EL (cell line): ENCODE results near the gene ACADM.
A peak's percentile ranks its signal among the peaks of the same experiment; 100 is the strongest.
"Not testable (repeated sequence)": the region's sequence is repeated elsewhere in the genome, so short reads cannot be mapped to it uniquely, and the experiment has no call there.

ENCODE experiments used
- DNase-seq: peaks from one replicate; pipeline ENCODE4 v3.0.0-alpha.2; 2016

ACADM gene

DNA sequence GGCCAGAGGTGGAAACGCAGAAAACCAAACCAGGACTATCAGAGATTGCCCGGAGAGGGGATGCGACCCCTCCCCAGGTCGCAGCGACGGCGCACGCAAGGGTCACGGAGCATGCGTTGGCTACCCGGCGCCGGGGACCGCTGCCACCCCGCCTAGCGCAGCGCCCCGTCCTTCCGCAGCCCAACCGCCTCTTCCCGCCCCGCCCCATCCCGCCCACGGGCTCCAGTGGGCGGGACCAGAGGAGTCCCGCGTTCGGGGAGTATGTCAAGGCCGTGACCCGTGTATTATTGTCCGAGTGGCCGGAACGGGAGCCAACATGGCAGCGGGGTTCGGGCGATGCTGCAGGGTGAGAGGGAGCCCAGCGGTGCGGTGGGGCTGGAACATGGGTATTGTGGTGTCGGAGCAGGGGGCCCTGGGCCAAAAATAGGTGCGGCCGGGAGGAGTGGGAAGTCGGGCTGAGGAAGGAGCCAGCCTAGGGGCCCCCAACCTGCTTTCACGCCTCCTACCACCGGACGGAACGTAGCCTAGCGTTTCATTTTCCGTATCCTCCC is at the start of gene ACADM:
TSS of gene ACADM (plus strand) at position 238 of the 551 bp plus-strand sequence. CDS start at position 317, 79 bp downstream.
- DNase-seq, result peak; percentile 92

DNA sequence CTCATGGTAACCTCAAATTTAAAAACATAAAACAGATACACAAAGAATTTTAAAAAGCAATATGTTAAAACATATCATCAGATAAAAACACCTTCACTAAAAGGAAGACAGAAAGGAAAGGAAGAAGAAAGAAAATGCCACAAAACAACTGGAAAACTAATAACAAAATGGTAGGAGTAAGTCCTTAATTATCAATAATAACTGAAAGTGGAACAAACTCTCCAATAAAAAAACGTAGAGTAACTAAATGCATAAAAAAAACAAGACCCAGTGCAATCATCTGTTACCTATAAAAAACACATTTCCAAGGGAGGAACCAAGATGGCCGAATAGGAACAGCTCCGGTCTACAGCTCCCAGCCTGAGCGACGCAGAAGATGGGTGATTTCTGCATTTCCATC is 47.1 kb upstream of the ACADM start:
- DNase-seq, result no peak

DNA sequence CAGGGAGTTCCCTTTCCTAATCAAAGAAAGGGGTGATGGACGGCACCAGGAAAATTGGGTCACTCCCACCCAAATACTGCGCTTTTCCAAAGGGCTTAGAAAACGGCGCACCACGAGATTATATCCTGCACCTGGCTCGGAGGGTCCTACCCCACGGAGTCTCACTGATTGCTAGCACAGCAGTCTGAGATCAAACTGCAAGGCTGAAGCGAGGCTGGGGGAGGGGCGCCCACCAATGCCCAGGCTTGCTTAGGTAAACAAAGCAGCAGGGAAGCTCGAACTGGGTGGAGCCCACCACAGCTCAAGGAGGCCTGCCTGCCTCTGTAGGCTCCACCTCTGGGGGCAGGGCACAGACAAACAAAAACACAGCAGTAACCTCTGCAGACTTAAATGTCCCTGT is 46.5 kb upstream of the ACADM start:
- not testable (repeated sequence) for DNase-seq

DNA sequence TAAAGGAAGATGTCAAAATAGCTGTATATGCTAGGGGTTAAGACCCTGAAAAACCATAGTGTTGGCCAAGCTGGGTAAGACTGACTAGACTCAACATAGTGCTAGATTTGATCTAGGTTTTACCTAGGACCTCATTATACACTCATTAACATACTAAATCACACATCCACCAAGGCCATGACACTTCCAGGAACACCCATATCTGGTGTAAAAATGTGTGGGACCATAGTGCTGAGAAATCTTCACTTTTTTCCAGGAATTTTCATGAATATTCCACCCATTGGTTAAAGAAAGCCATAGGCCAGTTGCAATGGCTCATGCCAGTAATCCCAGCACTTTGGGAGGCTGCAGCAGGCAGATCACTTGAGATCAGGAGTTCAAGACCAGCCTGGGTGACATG is 34.0 kb upstream of the ACADM start:
- no peak for DNase-seq

DNA sequence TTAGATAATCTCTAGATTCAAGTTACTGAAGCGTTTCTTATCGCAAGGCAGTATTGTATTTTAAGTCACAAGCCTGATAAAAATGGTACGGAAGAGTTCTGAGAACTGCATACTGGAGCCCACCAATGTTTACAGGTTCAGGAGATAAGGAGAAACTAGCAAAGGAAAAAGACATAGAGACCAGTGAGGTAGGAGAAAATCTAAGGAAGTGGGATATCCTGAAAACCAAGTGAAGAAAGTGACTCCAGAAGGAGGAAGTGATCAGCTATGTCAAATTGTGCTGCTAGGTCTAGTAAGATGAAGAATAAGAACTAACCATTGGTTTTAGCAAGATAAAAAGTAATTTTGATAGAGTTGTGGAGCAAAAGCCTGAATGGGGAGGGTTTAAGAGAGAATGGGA is 31.0 kb upstream of the ACADM start:
- DNase-seq, result no peak

DNA sequence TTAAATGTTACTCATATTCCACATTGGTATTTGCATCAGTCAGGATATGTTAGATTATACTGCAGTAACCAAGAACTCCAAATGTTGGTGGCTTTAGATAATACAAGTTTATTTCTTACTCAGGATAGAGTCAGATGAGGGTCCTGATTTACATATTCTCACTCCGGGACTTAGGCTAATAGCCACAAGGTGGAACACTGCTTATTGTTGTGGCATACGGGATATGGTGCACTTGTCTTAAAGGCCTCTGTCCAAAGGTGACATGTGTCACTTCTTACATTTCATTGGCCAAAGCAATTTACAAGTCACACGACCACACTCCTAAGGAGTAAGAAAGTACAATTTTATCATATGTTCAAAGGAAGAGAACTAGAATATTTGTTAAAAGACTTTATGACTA is 28.5 kb upstream of the ACADM start:
- DNase-seq, result no peak

DNA sequence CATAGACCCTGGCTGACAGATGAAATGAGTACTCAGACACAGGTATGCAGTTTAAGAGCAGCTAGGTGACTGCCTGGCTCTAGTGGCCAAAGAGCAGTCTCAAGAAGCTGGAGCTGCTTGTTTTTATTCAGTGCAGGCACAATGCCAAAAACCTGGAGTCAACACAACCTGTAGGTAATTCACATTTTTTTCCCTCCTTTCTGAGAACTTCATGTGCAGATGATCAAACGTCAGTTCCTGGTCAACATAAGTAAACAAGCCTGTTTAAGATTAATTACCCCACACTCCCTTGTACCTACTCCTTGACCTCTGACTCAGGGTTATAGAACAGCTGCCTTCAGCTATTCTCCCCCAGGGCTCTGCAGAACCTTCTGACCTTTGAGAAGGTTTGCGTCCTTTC is 17.3 kb upstream of the ACADM start:
- DNase-seq, result no peak

DNA sequence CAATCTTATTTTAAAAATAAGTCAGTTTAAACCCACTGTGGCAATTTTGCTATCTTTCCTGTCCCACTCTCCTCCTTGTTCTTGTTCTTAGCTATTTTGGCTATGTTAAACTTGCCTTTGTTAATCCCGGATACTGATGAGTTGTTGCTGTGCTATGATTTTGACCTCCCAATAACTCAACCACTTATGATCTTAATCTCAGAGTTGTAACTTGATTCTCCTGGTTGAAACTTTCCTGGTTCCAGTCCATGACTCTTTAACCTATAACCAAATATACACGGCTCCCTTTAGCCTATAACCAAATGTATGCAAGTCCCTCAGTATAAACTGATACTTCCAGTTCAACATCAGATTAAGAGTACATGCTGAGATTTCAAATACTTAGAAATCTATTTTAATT is 15.6 kb upstream of the ACADM start:
- DNase-seq, result no peak

DNA sequence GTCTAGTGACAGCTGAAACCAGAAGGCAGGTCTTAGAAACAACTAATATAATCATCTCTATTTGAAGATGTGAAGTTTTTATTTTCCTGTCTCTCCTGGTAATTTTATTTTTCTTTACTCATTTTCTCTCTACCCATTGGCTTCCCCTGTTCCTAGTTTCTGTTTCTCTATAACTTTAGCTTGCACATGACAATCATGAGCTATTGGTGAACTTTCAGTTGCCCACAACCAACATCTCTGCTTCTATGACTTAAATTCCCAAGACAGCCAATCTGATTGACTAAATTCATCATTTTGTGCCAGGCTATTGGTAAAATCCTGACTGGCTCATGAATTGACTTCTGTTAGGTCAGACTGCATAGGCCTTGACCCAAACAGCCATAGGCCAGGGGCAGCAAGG is 13.7 kb upstream of the ACADM start:
- DNase-seq, result no peak

DNA sequence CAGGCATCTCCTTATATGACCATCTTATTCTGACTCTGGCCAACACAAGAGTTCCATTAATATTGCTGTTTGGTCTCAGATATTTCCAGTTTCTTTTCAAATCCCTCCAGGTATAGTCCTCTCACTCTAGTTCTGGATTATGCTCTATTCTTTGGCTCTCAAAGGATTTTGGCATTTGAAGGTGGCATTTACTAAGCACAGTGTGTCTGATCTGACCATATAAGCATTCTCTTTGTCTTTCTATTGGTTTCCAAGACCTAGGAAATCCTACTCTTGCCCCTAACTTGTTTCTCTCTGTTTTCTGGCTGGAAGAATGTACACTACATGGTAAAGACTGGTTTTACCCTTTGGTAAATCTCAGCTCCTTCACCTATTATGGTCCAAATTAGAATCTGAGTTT is 12.7 kb upstream of the ACADM start:
- DNase-seq, result no peak

DNA sequence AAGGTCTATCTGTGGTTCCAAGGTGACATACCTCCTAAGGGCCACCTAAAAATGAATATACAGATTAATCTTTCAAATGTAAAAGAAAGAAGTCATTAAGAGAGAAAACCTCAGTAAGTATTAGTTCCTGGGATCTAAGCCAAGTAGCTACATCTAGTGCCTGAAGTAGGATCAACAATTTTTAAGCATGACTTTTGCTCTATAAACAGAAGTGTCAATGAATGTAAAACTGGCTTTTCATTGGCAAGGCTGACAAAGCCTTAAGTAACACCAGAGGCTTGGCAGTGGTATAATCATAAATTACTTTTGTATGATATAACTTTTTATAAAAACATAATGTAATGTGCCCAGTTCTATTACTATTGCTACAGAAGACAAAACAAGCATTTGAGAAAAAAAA is 12.2 kb upstream of the ACADM start:
- DNase-seq, result no peak

DNA sequence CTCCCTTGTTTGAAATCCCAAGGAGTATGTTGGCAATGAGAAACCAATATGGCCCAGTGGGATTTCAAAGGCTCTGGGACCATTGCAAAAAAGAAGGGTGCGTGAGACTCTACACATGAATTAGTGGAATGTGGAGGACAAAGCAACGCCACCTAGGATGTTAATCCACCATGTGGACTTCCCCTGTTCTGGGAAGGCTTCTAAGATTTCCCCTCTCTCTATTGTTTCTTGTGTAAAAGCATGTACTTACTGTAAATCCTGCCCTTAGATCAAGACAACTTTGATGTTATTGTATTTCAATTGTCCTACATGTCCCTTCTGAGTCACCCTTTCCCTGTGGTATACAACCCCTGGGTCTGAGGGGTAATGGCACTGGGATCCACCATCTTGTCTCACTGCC is 4.7 kb upstream of the ACADM start:
- DNase-seq, result no peak

DNA sequence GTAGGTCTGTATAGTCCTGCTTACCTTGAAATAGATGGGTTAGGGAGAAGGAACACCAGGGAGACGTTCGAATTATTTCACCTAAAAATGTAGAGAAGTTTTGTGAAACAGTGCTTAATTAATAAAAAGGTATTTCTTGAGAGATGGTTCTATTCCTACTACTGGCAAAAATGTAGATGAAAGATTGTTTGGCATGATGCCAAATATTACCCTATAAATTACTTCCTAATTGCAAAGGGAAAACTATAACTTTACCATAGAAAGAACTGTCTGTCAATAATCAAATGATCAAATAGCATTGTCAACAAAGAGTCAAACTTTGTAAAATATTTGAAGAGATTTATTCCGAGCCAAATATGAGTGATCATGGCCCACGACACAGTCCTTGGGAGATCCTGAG is 4.2 kb upstream of the ACADM start:
- no peak for DNase-seq

DNA sequence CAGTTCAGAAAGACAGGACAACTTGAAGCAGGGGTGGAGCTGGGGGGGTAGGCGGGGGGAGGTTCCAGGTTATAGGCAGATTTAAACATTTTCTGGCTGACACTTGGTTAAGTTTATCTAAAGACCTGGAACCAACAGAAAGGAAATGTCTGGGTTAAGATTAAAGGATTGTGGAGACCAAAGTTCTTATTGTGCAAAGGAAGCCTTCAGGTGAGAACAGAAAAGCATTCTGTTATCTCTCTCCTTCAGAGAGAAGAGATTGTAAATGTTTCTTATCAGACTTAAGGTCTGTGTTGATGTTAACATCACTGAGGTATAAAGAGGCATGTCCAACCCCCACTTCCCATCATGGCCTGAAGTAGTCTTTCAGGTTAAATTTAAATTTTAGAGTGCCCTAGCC is 3.7 kb upstream of the ACADM start:
- no peak for DNase-seq

DNA sequence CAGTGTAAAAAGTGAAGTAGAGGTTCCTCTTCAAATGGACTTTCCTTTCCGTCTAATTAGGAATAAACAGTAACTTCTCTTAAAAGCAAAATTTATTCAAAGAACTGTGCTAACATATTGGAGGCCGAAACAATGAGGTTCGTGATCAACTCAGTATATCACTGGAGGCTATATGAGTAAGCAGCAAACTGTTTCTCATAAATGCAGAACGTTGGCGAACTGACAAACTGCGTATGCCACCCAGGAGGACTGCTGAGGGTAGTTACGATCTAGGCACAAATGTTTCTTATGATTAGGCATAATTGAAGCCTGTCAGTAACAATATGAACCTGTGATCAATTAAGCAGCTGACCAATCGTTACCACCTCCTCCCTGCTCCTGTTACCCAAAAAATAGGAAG is 2.3 kb upstream of the ACADM start:
- DNase-seq, result peak; percentile 24

DNA sequence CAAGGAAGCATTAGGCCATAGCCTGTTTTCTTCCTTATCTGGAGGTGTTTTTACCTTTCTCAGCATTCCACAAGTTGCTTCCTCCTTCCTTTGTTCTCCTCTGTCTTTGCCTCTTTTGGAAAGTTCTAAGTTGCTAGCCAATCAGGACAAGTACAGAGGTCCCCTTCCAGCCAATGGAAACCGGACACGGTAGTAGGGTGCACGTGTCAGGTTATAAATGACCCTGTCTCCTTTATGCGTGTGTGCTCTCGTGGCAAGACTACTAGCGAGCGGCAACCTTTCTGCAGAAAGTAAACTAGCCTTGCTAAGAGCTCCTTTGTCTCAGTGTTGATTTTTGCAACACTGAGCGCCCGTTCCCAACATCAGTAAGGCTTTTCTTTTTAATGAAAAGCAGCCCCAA is 1.5 kb upstream of the ACADM start:
- DNase-seq, result no peak

DNA sequence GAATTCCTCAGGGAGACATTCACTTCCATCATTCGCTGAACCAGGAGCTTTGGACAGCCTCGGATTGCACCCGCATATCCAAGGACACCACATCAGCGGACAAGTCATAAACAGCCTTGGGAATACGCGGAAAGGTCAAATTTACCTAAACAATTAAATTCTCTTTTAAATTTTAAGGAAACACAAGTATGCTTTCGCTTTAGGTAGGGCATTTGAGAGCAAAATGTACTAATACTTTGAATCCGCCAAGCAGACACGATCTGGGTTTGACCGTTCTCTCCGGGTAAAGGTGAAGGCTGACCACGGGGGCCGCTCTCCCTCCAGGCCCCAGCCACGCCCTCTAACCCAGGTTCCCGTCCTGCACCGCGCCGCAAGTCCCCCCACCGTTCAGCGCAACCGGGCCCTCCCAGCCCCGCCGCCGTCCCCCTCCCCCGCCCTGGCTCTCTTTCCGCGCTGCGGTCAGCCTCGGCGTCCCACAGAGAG is 479 bp upstream of the ACADM start:
- peak; percentile 81 for DNase-seq

DNA sequence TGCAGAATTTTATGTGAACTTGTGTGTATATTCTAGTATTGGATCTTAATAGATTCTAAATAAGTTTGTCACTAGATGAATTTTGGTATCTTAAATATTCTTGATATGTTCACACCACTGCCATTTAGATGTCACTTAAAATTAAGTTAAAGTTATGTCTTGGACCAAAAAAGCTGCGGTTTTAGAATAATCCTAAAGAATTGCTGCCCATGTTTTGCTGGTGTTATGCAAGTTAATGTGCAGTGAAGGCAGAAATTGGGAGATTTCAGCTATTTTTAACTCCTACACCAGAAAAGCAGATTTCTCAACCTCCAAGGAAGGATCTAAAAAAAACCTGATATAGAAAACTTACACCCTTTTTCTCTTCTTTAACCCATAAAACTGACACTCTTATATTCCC is 757 bp downstream of the ACADM start:
- peak; percentile 12 for DNase-seq

DNA sequence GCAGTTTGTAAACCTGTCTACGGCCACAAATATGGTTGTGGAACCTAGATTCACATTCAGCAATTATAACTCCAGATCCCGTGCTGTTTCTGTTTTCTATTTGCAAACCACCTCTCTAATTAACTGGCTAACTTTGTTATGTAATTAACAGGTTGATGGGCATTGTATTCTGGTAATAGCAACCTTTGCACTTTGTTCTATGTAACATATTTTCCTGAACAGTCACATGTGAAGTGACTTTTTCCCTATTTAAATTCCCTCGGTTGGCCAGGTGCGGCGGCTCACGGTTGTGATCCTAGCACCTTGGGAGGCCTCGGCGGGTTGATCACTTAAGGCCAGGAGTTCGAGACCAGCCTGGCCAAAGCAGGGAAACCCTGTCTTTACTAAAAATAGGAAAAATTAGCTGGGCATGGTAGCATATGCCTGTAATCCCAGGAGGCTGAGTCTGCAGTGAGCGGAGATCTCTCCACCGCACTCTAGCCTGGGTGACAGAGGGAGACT is 1.4 kb downstream of the ACADM start:
- no peak for DNase-seq

DNA sequence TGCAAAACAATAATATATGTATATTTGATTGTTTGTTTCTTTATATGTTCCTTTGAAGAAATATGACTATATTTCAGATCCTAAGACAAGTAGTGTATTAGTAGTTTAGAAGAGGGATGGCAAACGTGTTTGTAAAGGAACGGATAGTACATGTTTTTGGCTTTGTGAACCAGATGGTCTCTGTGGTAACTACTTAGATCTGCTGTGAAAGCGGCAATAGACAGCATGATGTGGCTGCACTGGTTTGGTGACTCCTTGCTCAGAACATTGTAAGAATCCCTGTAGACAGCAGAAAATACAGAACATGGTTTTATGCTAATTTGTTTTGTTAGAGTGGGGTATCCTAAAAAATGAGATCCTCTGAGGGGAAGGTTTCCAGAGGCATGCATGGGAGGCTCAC is 3.1 kb downstream of the ACADM start:
- no peak for DNase-seq

DNA sequence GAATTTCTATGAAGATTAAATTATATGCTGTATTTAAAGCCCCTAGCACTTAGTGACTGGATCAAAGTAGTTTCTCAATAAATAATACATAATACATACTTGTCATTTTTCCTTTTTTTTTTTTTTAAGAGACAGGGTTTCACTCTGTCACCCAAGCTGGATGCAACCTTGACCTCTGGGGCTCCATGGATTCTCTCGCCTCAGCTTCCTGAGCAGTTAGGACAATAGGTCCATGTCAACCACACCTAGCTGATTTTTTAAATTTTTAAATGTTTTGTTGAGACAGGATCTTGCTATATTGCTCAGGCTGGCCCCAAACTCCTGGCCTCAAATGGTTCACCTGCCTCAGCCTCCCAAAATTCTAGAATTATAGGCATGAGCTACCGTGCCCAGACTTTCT is 5.9 kb downstream of the ACADM start:
- no peak for DNase-seq

DNA sequence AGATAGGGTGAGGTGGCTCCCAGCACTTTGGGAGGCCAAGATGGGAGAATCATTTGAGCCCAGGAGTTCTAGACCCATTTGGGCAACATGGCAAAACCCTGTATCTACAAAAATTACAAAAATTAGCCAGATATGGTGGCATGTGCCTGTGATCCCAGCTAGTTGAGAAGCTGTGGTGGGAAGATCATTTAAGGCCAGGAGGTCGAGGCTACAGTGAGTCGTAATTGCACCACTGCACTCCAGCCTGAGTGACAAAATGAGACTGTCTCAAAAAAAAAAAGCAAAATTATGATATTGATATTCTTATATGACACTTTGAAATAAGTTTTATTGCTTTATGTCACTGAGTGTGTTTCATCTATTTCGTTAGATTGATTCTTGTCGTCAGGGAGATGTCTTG is 7.4 kb downstream of the ACADM start:
- peak; percentile 56 for DNase-seq

DNA sequence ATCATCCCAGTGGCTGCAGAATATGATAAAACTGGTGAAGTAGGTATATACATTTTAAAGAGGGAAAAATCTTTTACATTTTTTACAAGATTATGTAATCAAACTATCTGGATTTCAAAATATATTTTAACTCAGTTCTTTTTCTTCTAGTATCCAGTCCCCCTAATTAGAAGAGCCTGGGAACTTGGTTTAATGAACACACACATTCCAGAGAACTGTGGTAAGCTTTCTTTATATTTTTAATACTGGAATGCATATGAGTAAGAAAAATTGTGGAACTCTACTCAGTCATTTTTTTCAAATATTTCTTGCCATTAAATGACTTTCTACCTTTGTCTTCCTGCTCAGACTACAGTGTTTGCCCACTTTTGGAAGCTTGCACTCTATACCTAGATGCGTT is 8.2 kb downstream of the ACADM start:
- peak; percentile 71 for DNase-seq

DNA sequence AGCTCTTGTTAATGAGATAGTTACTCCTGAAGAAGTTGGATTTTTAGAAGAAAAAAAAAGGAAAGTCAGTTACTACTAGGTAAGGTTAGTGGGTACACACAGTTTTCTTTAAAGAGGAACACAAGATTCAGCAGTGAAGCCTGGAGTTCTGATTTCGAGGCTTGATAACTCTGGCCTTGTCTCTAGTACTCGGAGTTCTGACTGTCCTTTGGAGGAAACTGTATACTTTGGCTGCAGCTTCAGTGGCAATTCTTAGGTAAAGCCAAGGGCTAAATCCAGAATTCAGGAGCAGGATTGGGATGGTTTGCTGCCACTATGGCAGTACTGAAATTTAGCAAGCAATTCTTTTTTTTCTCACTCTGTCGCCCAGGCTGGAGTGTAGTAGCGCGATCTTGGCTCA is 9.2 kb downstream of the ACADM start:
- no peak for DNase-seq

DNA sequence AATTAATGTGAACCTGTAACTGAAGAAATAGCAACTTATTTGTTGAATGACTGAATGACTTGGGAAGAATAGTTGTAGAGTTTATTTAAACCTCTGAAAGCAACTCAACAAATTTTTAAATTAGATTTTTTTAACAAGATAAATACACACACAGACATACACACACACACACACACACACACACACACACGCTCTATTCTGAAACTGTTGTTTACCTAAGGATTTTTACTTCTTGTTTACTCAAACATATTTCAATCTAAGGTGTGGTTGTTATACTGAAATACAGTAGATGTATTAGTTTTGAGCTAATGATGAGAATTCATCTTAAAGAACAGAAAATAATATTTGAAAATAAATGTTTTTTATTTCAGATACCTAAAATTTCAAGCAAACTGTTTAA is 11.5 kb downstream of the ACADM start:
- no peak for DNase-seq
